ENCODE results near the gene ZNF791.

ZNF791 gene

DNA sequence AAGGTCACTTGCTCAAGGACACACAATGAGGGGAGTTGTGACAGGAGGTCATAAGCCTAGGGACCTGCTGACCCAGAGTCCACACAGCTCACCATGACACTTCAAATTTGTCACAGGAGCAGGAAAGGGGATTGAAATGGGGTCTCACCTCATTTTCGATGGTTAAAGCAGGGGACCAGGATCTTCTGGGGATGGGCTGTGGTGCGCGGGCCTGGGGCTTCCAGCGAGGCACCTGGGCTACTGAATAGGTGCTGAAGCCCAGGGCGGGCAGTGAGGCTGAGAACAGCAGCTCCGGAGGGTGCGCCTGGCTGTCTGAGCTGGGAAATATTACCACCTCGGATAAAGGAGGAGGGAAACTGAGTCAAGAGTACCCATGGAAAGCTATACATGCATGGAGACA is 44.8 kb downstream of the ZNF791 start:
- H3K4me1 ChIP-seq (ENCODE audit: insufficient read depth, low read length), result no peaks in the 10 kb centered on the region
- 95% methylated on average over 8 of the region's 8 CpGs for WGBS
- no peaks in the 10 kb centered on the region for H3K27me3 ChIP-seq (ENCODE audit: insufficient read depth, low read length)
- no peaks in the 10 kb centered on the region for H3K9me3 ChIP-seq (ENCODE audit: insufficient read depth, low read depth, low read length)
- H3K27ac ChIP-seq (ENCODE audit: low read depth, low read length), result no peak overlapping the region
- peaks cover 42% of the 10 kb centered on the region for H3K36me3 ChIP-seq (ENCODE audit: insufficient read depth, low read length)
- H3K4me3 ChIP-seq (ENCODE audit: low read length), result no peak overlapping the region
- no peak overlapping the region for H3K9ac ChIP-seq (ENCODE audit: low read depth, low read length)

DNA sequence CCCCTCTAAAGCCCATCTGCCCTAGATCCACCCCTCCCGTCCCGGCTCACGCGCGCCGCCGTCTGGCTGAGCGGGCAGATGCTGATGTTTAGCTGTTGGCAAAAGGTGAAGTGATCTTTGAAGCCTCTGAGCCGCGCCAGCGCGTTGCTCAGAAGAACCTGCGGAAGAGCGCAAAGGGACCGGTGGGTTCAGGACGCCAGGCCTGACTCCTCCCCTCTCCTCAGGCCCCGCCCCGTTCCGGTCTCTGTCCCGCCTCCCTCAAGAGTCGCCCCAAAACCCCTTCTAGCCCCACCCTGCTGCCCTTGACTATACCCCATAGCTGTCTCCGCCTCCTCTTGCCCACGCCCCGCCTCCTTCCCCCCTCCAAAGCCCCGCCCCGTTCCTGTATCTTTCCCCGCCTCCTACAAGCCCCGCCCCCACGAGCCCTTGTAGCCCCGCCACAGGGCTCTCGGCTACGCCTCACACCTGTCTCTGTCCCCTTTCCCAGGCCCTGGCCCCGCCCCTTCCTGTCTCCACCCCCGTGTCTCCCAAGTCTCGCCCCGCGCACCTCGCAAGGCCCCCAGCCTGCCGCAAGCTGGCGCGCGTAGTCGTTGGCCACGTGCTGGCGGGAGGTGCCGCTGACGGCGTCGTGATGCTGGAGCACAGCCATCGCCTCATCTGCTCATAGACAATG is 46.3 kb downstream of the ZNF791 start:
- no peak overlapping the region for H3K27ac ChIP-seq (ENCODE audit: low read depth, low read length)
- peaks cover 52% of the 10 kb centered on the region for H3K36me3 ChIP-seq (ENCODE audit: insufficient read depth, low read length)
- H3K4me3 ChIP-seq (ENCODE audit: low read length), result no peak overlapping the region
- H3K9me3 ChIP-seq (ENCODE audit: insufficient read depth, low read depth, low read length), result no peaks in the 10 kb centered on the region
- WGBS, result 93% methylated on average over 50 of the region's 50 CpGs
- H3K27me3 ChIP-seq (ENCODE audit: insufficient read depth, low read length), result no peaks in the 10 kb centered on the region
- no peaks in the 10 kb centered on the region for H3K4me1 ChIP-seq (ENCODE audit: insufficient read depth, low read length)
- no peak overlapping the region for H3K9ac ChIP-seq (ENCODE audit: low read depth, low read length)

GRCh38 chr19:12657966-12658365 is 47.2 kb downstream of the ZNF791 start:
- no peaks in the 10 kb centered on the region for H3K9me3 ChIP-seq (ENCODE audit: insufficient read depth, low read depth, low read length)
- WGBS, result 97% methylated on average over 22 of the region's 22 CpGs
- no peak overlapping the region for H3K4me3 ChIP-seq (ENCODE audit: low read length)

DNA sequence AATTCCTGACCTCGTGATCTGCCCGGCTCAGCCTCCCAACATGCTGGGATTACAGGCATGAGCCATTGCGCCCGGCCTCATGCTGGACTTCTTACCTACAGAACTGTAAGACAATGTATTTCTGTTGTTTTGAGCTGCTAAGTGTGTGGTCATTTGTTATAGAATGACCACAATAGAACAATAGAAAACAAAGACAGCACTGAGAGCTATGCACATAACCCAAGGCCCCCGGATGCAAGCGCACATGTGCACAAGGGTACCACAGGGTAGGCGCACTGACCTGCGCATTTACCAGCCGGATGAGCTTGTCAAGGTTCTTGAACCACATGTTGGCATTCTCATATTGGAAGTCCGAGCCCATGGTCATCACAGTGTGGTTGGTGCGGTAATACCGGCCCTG is 50.3 kb downstream of the ZNF791 start:
- no peak overlapping the region for H3K27ac ChIP-seq (ENCODE audit: low read depth, low read length)
- H3K36me3 ChIP-seq (ENCODE audit: insufficient read depth, low read length), result peaks cover 53% of the 10 kb centered on the region
- 97% methylated on average over 12 of the region's 12 CpGs for WGBS
- H3K4me3 ChIP-seq (ENCODE audit: low read length), result no peak overlapping the region
- no peaks in the 10 kb centered on the region for H3K4me1 ChIP-seq (ENCODE audit: insufficient read depth, low read length)
- no peaks in the 10 kb centered on the region for H3K27me3 ChIP-seq (ENCODE audit: insufficient read depth, low read length)
- no peak overlapping the region for H3K9ac ChIP-seq (ENCODE audit: low read depth, low read length)
- no peaks in the 10 kb centered on the region for H3K9me3 ChIP-seq (ENCODE audit: insufficient read depth, low read depth, low read length)

More at GRCh38 chr19:12657966-12658365, 47.2 kb downstream of the ZNF791 start:
- no peaks in the 10 kb centered on the region for H3K27me3 ChIP-seq (ENCODE audit: insufficient read depth, low read length)
- no peak overlapping the region for H3K27ac ChIP-seq (ENCODE audit: low read depth, low read length)
- H3K9ac ChIP-seq (ENCODE audit: low read depth, low read length), result no peak overlapping the region
- no peaks in the 10 kb centered on the region for H3K4me1 ChIP-seq (ENCODE audit: insufficient read depth, low read length)
- H3K36me3 ChIP-seq (ENCODE audit: insufficient read depth, low read length), result peaks cover 53% of the 10 kb centered on the region

DNA sequence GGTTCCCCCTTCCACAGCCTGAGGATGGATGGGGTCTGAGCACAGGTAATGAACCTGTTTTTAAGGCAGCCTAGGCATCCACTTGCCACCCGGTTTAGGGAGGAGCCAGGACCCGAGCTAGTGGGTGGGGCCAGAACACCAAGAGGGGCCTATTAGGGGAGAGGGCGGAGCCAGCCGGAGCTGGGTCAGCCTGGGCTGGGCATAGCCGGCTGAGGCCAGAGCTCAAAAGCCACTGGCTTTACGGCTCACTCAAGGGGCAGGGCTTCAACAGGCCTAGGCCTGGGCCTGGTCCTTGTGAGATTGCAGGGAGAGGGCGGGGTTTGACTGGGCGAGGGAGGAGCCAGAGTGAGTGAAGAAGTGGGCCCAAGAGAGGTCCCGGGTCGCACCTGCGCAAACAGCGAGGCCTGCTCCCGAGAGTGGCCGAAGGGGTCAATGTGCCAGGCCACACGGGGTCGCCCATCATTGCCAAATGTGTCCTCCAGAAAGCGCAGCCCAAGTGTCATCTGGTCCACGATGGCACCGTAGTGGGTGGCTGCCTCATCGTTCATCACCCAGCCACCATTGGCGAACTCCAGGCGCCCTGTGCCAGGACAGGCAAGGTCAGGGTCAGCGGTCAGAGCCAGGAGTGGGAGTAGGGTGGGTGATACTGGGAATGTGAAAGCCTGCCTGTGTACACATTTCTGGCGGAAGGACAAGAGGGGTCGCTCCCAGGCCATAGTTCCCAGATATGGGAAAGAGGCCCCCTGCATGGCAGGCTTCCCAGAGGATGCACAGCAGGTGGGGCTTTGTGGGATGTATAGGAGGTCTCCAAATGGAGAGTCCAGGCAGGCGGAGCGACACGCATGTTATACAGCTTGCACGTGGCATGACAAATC is 53.9 kb downstream of the ZNF791 start:
- no peak overlapping the region for H3K9ac ChIP-seq (ENCODE audit: low read depth, low read length)
- 90% methylated on average over 29 of the region's 29 CpGs for WGBS

DNA sequence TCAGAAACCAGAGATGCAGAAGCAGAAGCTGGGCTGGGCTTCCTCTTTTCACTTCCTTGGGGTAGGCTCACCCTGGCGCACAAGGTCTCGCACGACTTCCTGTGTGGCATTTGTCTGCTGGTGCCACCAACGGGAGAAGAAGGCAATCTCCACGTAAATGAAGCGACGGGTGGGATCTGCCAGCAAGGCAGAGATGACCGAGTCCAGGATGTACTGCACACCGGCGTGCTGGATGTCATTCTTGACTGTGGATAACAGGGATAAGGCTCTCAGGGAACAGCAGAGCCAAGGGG is 54.5 kb downstream of the ZNF791 start:
- Histone ChIP-seq H3K27ac (ENCODE audit: low read depth, low read length) (no peak overlapping the region), H3K4me1 (ENCODE audit: insufficient read depth, low read length) (no peaks in the 10 kb centered on the region; the same call in 1 of the 2 replicates), H3K27me3 (ENCODE audit: insufficient read depth, low read length) (no peaks in the 10 kb centered on the region), H3K9me3 (ENCODE audit: insufficient read depth, low read depth, low read length) (no peaks in the 10 kb centered on the region), H3K4me3 (ENCODE audit: low read length) (no peak overlapping the region), H3K36me3 (ENCODE audit: insufficient read depth, low read length) (peaks cover 38% of the 10 kb centered on the region), H3K9ac (ENCODE audit: low read depth, low read length) (no peak overlapping the region)
- 97% methylated on average over 10 of the region's 10 CpGs for WGBS

More for the DNA sequence above, 53.9 kb downstream of the ZNF791 start:
- Histone ChIP-seq H3K9me3 (ENCODE audit: insufficient read depth, low read depth, low read length) (no peaks in the 10 kb centered on the region), H3K4me3 (ENCODE audit: low read length) (no peak overlapping the region), H3K27ac (ENCODE audit: low read depth, low read length) (no peak overlapping the region), H3K27me3 (ENCODE audit: insufficient read depth, low read length) (no peaks in the 10 kb centered on the region), H3K4me1 (ENCODE audit: insufficient read depth, low read length) (no peaks in the 10 kb centered on the region), H3K36me3 (ENCODE audit: insufficient read depth, low read length) (peaks cover 40% of the 10 kb centered on the region)

GRCh38 chr19:12665671-12666264 is 55.0 kb downstream of the ZNF791 start:
- peaks cover 35% of the 10 kb centered on the region for H3K36me3 ChIP-seq (ENCODE audit: insufficient read depth, low read length)
- H3K27ac ChIP-seq (ENCODE audit: low read depth, low read length), result no peak overlapping the region
- H3K9ac ChIP-seq (ENCODE audit: low read depth, low read length), result peak overlapping the region; percentile 88; the same call in 1 of the 2 replicates
- no peaks in the 10 kb centered on the region for H3K27me3 ChIP-seq (ENCODE audit: insufficient read depth, low read length)
- H3K9me3 ChIP-seq (ENCODE audit: insufficient read depth, low read depth, low read length), result no peaks in the 10 kb centered on the region
- no peaks in the 10 kb centered on the region; the same call in 1 of the 2 replicates for H3K4me1 ChIP-seq (ENCODE audit: insufficient read depth, low read length)
- WGBS, result 82% methylated on average over 11 of the region's 12 CpGs
- H3K4me3 ChIP-seq (ENCODE audit: low read length), result peak overlapping the region; percentile 88

DNA sequence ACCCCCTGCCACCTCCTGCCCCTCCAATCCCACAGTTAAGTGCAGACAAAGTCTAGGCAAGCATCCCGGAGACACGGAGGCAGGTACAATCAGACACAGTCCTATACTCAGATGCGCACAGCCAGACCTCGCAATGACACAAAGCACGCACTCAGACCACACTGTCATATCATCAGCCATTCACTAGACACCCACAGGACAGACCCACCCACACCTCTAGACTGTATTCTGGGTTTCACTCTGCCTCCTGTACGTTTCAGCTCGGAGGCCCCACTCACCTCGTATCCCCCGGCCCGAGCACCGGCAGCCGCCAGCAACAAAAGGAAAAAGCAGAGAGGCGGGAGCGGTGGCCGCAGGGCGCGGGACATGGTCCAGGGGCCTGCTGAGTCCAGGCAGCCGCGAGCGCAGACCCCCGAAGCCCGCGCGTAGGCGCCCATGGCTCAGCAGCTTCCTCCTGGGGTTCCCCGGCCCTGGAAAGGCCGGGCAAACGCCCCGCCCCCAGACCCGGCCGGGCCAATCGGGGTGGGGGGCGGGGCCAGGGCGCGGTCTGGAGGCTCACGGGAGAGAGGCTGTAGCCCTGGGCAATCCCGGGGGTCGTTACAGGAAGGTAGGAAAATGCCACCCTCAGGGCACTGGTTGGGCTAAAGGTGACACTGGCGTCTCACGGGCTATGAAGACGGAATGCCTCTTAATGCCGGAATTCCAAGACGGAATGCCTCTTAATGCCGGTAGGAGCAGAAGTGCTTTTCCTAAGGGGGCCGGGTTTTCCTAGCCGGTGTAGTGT is 55.7 kb downstream of the ZNF791 start, which contains the start of the genes MAN2B1 and WDR83:
Gene MAN2B1 (minus strand): TSS at position 478 of the 784 bp plus-strand sequence. CDS start 41 bp downstream, at position 437.
Gene WDR83 (plus strand): TSS at position 543 of the 784 bp plus-strand sequence. CDS start 2,984 bp downstream, outside the sequence.
- WGBS, result 4% methylated on average over 46 of the region's 46 CpGs
- H3K9ac ChIP-seq (ENCODE audit: low read depth, low read length), result peak within 1 kb of the TSS; percentile 88
- H3K9me3 ChIP-seq (ENCODE audit: insufficient read depth, low read depth, low read length), result no peaks in the 10 kb centered on the region
- peak within 1 kb of the TSS; percentile 88 for H3K4me3 ChIP-seq (ENCODE audit: low read length)
- peak within 1 kb of the TSS; percentile 51; the same call in 1 of the 2 replicates for H3K27ac ChIP-seq (ENCODE audit: low read depth, low read length)
- H3K27me3 ChIP-seq (ENCODE audit: insufficient read depth, low read length), result no peaks in the 10 kb centered on the region
- no peaks in the 10 kb centered on the region; the same call in 1 of the 2 replicates for H3K4me1 ChIP-seq (ENCODE audit: insufficient read depth, low read length)
- H3K36me3 ChIP-seq (ENCODE audit: insufficient read depth, low read length), result peaks cover 28% of the 10 kb centered on the region

GRCh38 chr19:12667731-12668302 is 57.1 kb downstream of the ZNF791 start:
- Histone ChIP-seq H3K27ac (ENCODE audit: low read depth, low read length) (no peak overlapping the region), H3K4me3 (ENCODE audit: low read length) (peak overlapping the region; percentile 76; the same call in 1 of the 2 replicates), H3K9me3 (ENCODE audit: insufficient read depth, low read depth, low read length) (no peaks in the 10 kb centered on the region), H3K9ac (ENCODE audit: low read depth, low read length) (no peak overlapping the region), H3K36me3 (ENCODE audit: insufficient read depth, low read length) (peaks cover 27% of the 10 kb centered on the region), H3K27me3 (ENCODE audit: insufficient read depth, low read length) (no peaks in the 10 kb centered on the region), H3K4me1 (ENCODE audit: insufficient read depth, low read length) (no peaks in the 10 kb centered on the region; the same call in 1 of the 2 replicates)
- 92% methylated on average over 3 of the region's 4 CpGs for WGBS

DNA sequence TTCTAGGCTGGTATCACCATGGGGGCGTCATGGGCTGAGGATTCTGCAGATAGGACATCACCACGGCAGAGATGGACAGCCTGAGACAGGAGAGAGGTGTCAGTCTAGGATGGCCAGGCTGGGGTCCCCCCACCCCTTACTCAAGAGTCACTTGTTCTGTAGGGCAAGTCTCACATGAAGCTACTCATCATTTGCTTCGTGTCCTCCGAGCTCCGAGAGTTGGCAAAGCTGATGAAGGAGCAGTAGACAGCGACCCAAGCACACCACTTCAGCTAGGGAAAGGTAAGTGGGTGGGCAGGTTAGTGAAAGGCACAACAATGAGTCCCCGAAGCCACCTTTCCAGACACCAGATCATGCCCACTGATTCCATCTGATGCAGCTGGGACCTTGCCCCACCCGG is 57.6 kb downstream of the ZNF791 start:
- Histone ChIP-seq H3K27me3 (ENCODE audit: insufficient read depth, low read length) (no peaks in the 10 kb centered on the region), H3K27ac (ENCODE audit: low read depth, low read length) (no peak overlapping the region), H3K4me1 (ENCODE audit: insufficient read depth, low read length) (no peaks in the 10 kb centered on the region; the same call in 1 of the 2 replicates), H3K36me3 (ENCODE audit: insufficient read depth, low read length) (peaks cover 28% of the 10 kb centered on the region), H3K9ac (ENCODE audit: low read depth, low read length) (peak overlapping the region; percentile 92; the same call in 1 of the 2 replicates), H3K4me3 (ENCODE audit: low read length) (peak overlapping the region; percentile 76), H3K9me3 (ENCODE audit: insufficient read depth, low read depth, low read length) (no peaks in the 10 kb centered on the region)
- WGBS, result 86% methylated on average over 8 of the region's 8 CpGs

All from HUES64 (cell line).